Ishikawa (cell line): ENCODE results near the gene RIMBP2.

ENCODE experiments used
- MAX ChIP-seq: IDR thresholded peaks from 2 replicates; pipeline ENCODE4 v1.6.1; 2012
- TAF1 ChIP-seq: IDR thresholded peaks from 2 replicates; pipeline ENCODE4 v1.6.1; 2012; ENCODE audit warnings: low read depth, mild to moderate bottlenecking
- TEAD4 ChIP-seq: IDR thresholded peaks from 2 replicates; pipeline ENCODE4 v1.6.1; 2012
- YY1 ChIP-seq: IDR thresholded peaks from 2 replicates; pipeline ENCODE4 v1.6.1; 2012; ENCODE audit warnings: low read depth

DNA sequence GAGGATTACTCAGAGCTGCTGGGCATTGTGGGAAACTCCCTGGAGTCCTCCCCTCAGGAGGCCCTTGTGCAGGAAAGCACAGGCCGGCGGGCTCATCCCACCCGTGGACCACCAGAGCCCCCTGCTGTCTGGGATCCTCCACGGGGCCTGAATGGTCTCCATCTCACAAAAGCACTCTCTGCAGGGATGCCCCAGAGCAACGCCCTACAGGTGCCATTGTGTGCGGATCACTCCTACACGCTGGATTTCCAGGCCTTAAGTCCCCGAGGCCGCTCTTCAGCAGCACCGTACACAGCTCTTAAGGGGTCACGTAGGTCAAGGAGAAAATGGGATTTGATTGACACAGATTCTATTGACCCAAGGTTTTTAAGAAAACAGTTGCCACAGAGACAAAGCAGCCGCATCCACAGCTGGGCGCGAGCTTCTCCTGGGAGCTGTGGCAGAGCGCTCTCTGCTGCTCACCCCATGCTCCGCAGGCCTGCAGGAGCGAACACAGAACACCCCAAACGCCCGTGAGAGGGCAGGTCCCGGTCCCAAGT, 36.7 kb upstream of the RIMBP2 start:
- TF ChIP-seq TAF1, result no peak
- TF ChIP-seq YY1, result no peak
- TF ChIP-seq MAX, result no peak
- TF ChIP-seq TEAD4, result no peak
